Measurements from ENCODE around the gene RECK. TPM values are rescaled to one million over a fixed set of nuclear protein-coding genes. Genes with fewer than 3 reads are reported as not detected.

Gene RECK
- total RNA-seq, 1 donor from 2014 or later = 48.2 TPM

- Mint-ChIP-seq H3K4me1 (ENCODE audit: unreplicated experiment) (peaks cover 14% of the 10 kb centered on the region), H3K27ac (ENCODE audit: unreplicated experiment) (no peak overlapping the region), H3K4me3 (ENCODE audit: unreplicated experiment) (no peak overlapping the region), H3K27me3 (ENCODE audit: unreplicated experiment) (peaks cover 5% of the 10 kb centered on the region), H3K9me3 (ENCODE audit: unreplicated experiment) (no peaks in the 10 kb centered on the region), H3K36me3 (ENCODE audit: low read depth, unreplicated experiment) (no peaks in the 10 kb centered on the region)
- TF ChIP-seq CTCF (IDR thresholded peaks at IDR 0.05; ENCODE audit: unreplicated experiment) = no peak
- no peak for DNase-seq (ENCODE audit: low spot score)
Observed at GRCh38 chr9:36165826-36166167, 129.1 kb downstream of the RECK start.

GRCh38 chr9:36166168-36166927 lies 129.6 kb downstream of the RECK start:
- H3K9me3 Mint-ChIP-seq (ENCODE audit: unreplicated experiment) = no peaks in the 10 kb centered on the region
- H3K36me3 Mint-ChIP-seq (ENCODE audit: low read depth, unreplicated experiment) = no peaks in the 10 kb centered on the region
- TF ChIP-seq CTCF (IDR thresholded peaks at IDR 0.05; ENCODE audit: unreplicated experiment) = peak; percentile 82
- peak; percentile 87 for DNase-seq (ENCODE audit: low spot score)
- no peak overlapping the region for H3K4me3 Mint-ChIP-seq (ENCODE audit: unreplicated experiment)
- H3K27me3 Mint-ChIP-seq (ENCODE audit: unreplicated experiment) = peaks cover 5% of the 10 kb centered on the region
- no peak overlapping the region for H3K27ac Mint-ChIP-seq (ENCODE audit: unreplicated experiment)
- peaks cover 12% of the 10 kb centered on the region for H3K4me1 Mint-ChIP-seq (ENCODE audit: unreplicated experiment)

GRCh38 chr9:36169166-36169565 lies 132.5 kb downstream of the RECK start, which contains the start of gene CCIN:
Gene CCIN, plus strand, starts transcription at chr9:36169388. Its CDS starts 115 bp downstream, at chr9:36169503.
- DNase-seq (ENCODE audit: low spot score) = no peak
- H3K4me1 Mint-ChIP-seq (ENCODE audit: unreplicated experiment) = no peaks in the 10 kb centered on the region

GRCh38 chr9:36169708-36170107 lies 133.0 kb downstream of the RECK start:
- no peak for TF ChIP-seq CTCF (IDR thresholded peaks at IDR 0.05; ENCODE audit: unreplicated experiment)
- Mint-ChIP-seq H3K4me1 (ENCODE audit: unreplicated experiment) (no peaks in the 10 kb centered on the region), H3K36me3 (ENCODE audit: low read depth, unreplicated experiment) (no peaks in the 10 kb centered on the region), H3K27me3 (ENCODE audit: unreplicated experiment) (peaks cover 6% of the 10 kb centered on the region), H3K27ac (ENCODE audit: unreplicated experiment) (no peak overlapping the region), H3K9me3 (ENCODE audit: unreplicated experiment) (no peaks in the 10 kb centered on the region), H3K4me3 (ENCODE audit: unreplicated experiment) (peak overlapping the region; percentile 42)
- no peak for DNase-seq (ENCODE audit: low spot score)

More at GRCh38 chr9:36169166-36169565, 132.5 kb downstream of the RECK start, which contains the start of gene CCIN:
- no peak for TF ChIP-seq CTCF (IDR thresholded peaks at IDR 0.05; ENCODE audit: unreplicated experiment)
- H3K27ac Mint-ChIP-seq (ENCODE audit: unreplicated experiment) = no peak within 1 kb of the TSS
- H3K36me3 Mint-ChIP-seq (ENCODE audit: low read depth, unreplicated experiment) = no peaks in the 10 kb centered on the region
- H3K9me3 Mint-ChIP-seq (ENCODE audit: unreplicated experiment) = no peaks in the 10 kb centered on the region
- H3K4me3 Mint-ChIP-seq (ENCODE audit: unreplicated experiment) = peak within 1 kb of the TSS; percentile 42
- H3K27me3 Mint-ChIP-seq (ENCODE audit: unreplicated experiment) = peaks cover 5% of the 10 kb centered on the region

- Mint-ChIP-seq H3K27ac (ENCODE audit: unreplicated experiment) (no peak overlapping the region), H3K9me3 (ENCODE audit: unreplicated experiment) (no peaks in the 10 kb centered on the region), H3K4me3 (ENCODE audit: unreplicated experiment) (no peak overlapping the region), H3K27me3 (ENCODE audit: unreplicated experiment) (peaks cover 6% of the 10 kb centered on the region), H3K36me3 (ENCODE audit: low read depth, unreplicated experiment) (no peaks in the 10 kb centered on the region), H3K4me1 (ENCODE audit: unreplicated experiment) (no peaks in the 10 kb centered on the region)
- no peak for DNase-seq (ENCODE audit: low spot score)
- no peak for TF ChIP-seq CTCF (IDR thresholded peaks at IDR 0.05; ENCODE audit: unreplicated experiment)
Observed at GRCh38 chr9:36170531-36170930, 133.8 kb downstream of the RECK start.

Measured in endothelial cell (in vitro differentiated cells).